HG03571 (cell line): ENCODE data around the gene PDIA6.
"Not testable (repeated sequence)": the region's sequence is repeated elsewhere in the genome, so short reads cannot be mapped to it uniquely, and the experiment has no call there.

Source experiments
- ATAC-seq: cut with Tn5 transposase; IDR thresholded peaks from one replicate; pipeline ENCODE4 v1.9.1; 2021; ENCODE audit not compliant: unreplicated experiment

The PDIA6 gene

DNA sequence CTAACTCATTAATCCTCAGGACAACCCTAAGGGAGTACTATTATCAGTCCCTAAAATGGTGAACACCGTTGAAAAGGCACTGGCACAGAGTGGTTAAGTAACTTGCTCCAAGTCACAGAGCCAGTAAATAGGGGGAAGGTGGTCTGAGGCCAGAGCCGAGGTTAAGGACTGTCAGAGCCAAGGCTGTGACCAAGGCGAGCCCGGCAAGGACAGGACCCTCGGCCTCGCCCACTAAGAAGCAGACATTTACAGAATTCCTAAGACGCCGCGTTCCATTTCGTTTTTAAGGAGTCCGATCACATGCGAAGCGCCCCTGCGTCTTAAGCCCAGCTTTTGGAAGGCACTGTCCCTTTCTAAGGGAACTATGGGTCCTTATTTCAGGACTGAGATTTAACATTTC lies 1.1 kb downstream of the PDIA6 start:
- no peak for ATAC-seq

DNA sequence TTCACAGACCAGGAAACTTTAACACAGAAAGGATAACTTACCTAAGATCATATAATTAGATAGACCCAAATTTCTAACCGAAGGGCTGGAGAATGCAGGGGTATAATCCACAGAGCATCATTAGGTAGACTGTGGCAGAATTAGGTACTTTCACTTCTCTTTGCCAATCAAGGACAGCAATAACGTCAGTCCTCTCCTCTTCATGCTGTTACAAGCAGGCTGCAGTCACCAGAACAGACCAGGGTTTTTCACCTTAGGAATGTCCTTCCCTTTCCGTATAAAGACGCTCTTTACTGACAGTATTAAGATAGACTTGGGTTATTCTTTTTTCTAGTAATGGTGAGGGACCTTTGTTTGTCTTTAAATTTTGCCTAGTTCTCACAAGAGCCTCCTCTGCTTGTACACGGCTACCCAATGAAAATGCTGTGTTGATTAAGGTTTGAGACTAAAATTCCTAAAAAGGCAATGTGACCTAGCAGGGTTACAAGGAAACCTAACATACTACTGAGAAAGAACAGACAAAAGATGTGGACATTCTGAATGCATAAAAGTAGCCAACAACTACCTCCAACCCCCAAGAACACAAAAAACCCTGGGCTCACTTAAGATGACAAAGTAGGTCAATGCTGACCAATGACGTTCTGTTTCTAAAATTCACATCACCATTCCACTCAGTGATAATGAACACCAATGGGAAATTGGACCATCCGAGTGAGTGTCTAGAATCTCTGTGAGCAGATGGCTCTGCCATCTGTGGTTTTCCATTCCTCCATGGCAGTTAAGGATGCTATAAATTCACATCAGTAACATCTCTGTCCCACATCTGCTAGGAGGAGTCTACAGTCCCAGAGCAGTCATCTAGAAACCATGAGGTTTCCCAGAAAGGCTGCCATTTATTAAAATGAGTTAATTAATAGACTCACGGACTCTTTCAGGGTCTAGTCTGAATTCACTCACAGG lies 2.1 kb downstream of the PDIA6 start:
- ATAC-seq = peak; percentile 43

DNA sequence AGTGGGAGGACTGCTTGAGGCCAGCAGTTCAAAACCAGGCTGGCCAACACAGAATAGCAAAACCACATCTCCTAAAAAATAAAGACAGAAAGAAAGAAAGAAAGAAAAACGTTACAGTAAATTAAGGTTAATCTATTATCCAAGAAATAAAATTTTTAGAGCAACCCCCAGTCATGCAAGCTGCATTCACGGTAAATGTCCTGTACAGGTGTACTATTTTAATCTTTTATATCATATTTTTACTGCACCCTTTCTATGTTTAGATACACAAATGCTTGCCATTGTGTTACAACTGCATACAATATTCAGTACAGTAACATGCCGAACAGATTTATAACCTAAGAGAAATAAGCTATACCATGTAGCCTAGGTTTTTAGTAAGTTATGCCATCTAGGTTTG lies 6.0 kb downstream of the PDIA6 start:
- no peak for ATAC-seq

DNA sequence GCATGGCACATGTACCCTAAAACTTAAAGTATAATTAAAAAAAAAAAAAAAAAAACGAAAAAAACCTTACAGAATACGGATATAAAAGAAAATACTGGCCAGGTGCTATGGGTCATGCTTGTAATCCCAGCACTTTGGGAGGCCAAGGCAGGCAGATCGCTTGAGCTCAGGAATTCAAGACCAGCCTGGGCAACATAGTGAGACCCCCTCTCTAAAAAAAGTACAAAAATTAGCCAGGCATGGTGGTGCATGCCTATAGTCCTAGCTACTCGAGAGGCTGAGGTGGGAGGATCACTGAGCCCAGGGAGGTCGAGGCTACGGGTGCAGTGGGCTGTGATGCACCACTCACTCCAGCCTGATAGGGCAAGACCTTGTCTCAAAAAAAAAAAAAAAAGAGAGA lies 6.6 kb downstream of the PDIA6 start:
- not testable (repeated sequence) for ATAC-seq

DNA sequence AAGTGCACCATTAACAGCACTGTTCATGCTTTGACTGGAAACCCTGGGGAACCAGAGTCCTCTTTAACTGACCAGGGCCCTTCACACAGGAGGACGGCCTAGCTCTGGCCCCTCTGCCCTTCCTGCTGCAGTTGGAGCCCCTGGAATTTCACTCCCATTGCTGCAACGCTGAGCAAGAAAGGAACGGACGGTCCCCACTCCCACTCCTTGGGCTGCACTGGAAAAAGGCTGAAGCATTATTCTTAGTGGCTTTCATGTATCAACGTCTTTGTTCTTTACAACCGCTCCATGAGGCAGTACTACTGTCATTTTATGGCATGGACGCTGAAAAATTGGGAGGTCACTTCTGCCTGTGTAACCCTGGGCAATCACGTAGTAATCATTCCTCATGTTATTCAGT lies 9.9 kb downstream of the PDIA6 start:
- no peak for ATAC-seq

DNA sequence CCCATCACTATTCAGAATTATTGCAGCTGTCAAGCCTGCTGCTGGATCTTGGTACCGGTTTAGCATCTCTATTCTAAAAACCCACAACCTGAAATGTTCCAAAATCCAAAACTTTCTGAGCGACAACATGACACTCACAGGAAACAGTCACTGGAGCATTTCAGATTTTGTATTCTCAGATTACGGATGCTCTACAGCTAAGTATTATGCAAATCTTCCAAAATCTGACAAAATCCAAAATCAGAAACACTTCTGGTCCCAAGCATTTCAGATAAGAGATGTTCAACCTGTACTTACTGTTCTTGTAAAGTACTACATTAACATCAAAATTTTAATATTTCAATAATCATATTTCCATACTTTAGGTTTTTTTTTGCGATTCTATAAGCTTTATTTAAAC lies 12.4 kb downstream of the PDIA6 start:
- no peak for ATAC-seq

DNA sequence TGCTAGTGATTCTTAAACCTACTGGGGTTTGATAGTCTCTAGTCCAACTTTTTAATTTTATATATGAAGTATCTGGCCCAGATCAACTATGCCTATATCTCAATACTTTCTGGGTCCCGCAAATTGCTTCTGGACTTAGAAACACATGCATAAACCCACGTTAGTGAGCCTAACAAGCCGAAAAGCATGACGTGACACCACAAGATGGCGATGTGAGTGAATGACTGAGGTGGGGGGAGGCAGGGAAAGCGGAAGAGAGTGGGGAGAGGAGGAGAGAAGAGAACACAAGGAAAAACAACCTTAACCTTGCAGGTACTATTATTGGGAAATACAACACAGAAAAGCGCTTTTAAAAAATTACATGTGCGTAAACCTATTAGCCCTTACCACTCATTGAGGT lies 13.8 kb downstream of the PDIA6 start:
- no peak for ATAC-seq

DNA sequence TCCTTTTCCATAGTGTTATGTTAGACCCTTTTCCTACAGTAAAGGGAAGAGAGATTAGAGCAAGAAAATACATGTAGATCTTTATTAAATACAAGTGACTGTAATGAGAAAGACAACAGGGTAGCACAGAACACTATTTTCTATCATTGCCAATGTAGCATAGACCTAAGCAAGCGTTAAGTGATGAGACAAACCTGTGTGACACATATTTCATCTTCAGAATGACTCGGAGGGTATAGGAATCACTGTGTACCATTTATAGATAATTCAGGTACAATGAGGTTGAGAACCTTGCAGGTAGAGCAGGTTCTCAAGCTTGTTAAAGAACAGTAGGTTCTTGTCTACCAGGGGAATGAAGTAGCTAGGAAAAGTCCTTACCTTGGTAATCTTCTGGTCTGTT lies 15.9 kb downstream of the PDIA6 start:
- ATAC-seq = no peak

DNA sequence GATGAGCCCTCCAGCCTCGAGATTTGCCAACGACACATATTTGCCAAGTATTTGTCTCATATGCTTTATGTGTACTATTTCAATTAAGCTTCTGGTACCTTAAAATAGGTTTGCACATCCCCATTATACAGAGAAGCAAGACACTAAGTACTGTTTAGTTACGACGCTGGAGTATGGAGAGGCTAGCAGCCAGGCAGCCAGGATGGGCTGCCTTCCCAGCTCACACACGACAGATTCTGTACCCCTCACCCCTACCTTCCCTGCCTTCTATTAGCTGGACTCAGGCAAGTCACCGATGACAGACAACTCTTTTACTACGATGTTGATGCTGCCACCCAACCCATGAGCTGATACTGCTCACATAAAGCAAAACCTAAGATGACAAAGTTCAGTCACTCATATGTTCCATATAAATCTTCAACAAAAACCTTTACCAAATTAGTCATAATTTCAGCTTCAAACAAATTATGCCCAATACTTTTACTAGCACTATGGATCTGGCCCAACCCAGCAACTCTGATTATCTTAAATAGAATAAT lies 17.0 kb downstream of the PDIA6 start:
- ATAC-seq = no peak

DNA sequence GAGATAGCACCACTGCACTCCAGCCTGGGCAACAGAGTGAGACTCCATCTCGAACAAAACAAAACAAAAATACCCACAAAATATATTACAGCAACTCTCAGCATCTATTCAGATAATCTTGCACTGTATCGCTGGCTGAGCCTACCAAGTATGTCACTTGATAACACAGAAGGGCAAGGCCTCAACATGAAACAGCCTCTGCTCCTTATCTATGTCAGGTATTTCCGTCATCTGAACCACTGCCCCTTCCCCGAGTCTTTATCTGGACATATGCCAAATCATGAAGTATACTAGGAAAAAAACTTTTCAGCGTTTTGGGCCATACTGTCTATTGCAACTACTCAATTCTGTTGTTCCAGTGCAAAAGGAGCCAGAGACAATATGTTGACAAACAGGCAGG lies 17.7 kb downstream of the PDIA6 start:
- ATAC-seq = no peak

DNA sequence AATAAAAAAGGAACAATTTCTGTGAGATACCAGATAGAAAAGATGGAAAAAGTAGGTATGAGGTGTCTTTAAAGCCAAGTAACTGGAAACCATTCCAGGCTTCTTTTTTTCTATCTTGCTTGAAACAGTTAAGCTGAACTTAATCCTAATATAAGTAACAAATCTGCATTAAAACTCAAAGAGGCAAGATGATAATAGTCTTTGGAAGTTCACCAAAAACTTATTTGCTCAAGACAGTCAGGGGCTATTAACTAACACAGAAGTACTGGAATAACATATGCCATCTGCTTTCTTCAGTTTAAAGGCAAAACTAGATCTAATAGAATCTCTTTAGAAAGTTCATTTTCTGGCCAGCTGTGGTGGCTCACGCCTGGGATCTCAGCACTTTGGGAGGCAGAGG lies 18.8 kb downstream of the PDIA6 start:
- ATAC-seq = no peak

DNA sequence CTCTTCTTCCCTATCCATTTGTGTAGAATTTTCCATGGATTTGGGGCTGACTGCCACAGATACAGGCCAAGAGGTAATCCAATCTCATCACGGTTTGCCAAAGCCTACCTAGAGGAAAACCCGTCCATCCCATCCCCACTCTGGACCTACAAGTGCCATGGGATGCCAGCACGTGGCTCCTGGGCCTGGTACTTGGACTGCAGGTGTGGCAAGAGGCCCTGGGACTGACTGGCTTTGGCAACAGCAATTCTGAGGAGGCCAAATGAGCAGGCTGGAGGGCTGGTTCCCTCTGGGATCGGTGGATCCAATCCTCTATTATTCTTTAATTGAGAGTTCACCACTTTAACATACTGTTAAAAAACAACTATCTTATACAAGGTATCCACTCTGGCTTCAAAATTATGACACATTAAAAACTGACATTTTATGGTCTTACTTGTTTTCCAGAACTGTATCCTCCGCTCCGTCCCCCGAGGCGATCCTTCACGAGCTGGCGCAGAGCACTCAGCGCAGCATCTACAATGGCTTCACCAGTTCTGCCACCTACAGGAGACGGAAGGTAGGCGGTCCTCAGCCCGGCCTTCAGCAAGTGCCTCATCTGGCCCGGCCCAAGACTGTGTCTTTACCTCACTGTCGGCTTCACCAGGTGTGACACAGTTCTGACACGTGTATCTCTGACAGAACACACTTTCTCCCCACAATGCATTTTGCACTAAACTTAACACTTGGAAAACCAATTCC lies 19.8 kb downstream of the PDIA6 start:
- no peak for ATAC-seq

DNA sequence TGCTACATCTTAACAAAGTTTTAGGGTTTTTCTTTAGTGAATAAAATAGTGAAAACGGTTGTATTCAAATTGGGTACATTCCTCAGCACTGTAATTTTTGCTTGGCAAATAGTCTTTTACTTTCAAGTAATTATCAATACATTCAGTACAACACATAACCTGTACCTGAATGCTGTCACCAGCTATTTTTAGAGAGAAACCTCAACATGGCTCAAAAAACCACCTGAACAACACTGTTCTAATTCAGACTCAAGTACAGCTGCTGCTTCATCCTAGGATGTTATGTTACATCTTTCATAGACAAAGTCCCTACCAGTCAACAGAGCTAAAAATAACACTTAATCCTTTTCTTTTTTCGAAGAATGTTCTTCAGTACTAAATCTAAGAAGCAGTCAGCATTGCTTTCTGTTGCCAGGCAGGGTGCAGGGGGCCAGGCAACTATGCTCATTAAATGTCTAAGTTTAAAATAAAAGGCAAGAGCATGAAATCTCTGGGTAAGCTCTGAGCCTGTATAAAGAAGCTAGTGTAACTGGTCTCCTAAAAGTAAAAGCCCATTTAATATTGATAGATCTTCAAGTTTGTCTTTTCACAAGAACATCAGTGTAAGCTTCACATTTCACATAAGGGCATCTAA lies 20.5 kb downstream of the PDIA6 start:
- no peak for ATAC-seq

DNA sequence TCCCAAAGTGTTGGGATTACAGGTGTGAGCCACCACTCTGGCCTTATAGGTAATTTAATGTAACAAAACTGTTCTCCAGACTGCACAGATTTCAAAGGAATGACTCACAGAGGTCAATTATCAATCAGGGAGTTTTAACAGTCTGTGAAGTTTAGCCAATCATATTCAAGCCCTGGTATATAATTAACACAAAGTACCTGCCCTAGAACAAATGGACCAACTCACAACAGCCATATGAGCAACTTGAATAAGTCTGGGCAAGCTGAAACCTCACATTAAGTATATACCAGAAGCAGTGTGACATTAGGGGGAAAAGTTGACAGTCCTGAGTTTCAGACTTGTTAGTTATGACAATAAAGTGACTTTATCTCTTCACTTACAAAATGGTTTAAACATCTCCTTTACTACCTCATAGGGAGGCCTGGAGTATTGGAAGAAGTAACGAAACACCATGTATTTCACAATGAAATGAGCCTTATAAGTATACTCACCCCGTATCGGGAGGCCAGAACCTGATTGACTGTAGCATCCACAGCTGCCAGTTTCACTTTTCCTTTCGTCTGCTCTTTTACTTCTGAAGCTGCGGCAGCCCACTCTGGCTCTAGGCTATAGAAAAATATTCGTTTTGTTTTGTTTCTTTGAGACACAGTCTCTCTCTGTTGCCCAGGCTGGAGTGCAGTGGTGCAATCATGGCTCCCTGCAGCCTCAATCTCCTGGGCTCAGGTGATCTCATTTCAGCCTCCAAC lies 22.2 kb downstream of the PDIA6 start:
- peak; percentile 89 for ATAC-seq

DNA sequence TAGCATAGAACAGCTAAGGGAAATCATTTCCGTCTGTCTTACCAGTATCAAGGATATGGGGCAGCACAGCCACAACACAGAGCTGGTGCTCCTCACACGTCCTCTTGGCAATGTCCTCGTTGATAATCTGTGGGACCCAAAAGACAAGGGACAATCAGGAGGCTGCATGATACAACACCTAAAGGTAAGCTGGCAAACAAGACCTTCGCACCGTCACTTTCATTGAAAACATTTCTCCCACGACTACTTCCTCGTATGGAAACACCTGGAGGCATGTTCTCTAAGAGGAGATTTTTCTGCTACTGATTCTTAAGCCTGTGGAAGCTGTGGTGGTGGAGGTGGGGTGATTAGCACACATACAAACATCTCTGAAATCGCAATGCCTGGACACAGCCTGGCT lies 23.7 kb downstream of the PDIA6 start:
- no peak for ATAC-seq

DNA sequence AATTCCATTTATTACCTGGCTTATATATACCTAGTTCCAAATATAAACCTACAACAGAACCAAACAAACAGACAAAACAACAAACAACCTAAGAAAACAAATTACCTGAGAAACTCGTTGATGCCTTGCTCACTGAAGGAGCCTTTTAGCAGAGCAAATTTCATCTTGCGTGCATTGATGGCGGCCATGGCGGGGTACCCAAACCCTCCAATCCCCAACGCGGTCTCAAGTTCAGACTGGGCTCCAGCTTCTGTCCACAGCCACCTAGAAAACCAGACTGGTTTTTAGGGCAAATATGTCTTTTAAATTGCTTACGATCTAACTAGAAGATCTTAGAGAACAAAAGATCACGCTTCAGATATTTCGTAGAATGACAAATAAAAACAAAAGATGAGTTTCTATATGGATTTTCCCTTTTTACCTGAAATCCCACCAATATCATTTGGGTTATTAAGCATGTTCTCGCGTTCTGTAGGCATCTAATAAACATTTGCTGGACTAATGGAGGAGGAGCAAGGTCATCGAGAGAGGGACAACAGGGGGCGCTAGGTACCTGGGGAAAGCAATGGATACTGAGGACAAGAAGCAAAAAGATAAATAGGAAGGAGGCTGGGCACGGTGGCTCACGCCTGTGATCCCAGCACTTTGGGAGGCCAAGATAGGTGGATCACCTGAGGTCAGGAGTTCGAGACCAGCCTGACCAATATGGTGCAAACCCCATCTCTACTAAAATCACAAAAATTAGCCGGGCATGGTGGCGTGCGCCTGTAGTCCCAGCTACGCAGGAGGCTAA lies 25.2 kb downstream of the PDIA6 start:
- ATAC-seq = no peak

DNA sequence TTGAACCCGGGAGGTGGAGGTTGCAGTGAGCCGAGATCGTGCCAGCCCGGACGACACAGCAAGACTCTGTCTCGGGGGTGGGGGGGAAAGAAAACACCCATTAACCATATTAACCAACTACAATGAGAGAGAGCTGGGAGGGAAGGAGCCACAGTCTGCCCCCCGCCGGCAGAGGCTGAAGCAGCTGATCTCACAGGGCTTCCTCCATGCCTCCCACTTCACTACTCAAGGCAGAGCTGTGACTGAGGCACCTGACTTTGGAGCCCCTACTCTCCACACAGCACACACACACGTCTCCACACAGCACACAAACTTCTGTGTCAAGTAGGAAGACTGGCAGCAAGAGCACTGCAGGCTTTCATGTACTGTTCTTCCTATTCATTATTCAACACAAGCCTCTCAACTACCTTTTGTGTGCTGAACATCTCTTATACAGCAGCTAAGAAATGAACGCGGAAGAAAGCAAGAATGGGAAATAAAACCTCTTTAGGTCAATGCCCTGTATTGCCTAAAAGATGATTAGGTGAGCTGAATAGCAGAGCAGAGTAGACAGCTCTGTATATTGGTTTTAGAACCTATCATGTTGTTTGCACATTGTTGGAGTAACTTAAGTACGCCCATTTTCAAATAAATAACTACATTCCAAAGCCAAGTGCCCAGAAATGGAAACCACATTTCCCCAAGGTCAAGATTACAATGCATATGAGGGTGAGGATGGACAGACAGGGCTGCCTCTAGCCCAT lies 26.2 kb downstream of the PDIA6 start:
- no peak for ATAC-seq

DNA sequence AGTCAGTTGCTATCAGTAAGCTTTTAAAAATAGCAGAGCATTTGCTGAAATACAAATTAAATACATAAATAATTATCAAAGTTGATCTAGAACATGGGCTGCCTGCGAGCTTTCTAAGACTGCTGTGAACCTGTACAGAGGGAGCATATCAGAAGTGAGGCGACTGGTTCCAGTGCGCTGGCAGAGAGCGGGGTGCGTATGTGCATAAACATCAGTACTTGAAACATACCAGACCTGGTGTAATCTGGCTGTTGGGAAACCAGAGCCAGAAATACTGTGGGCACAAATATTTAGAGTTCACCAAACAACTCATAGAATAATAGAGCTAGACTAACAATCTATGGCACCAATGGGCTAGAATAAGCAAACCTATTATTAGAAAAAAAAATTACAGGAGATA lies 27.3 kb downstream of the PDIA6 start:
- ATAC-seq = no peak

DNA sequence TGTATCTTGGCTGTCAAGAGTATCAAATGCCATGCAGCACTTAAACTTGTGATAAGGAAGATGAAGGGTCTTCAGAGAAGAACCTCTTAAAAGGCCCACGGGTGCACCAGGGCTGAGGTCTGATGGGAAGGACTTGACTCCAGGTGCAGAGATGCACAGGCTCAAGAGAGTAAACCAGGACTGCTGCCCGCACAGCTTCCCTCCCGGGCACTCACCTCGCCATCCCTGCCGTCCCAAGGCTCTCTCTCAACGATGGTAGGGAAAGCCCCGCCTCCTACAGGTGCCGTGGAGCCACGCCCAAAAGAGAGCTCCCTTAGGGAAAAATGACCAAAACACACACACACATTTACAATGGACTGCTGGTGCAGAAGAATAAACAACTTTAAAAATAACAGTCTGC lies 27.9 kb downstream of the PDIA6 start:
- ATAC-seq = no peak
